NCI-H1436 treated with DMSO at 0.1 percent for 48 hours (cell line): ENCODE results near the gene KRT83.
"Not testable (repeated sequence)": the region's sequence is repeated elsewhere in the genome, so short reads cannot be mapped to it uniquely, and the experiment has no call there.

Source experiments
- DNase-seq: peaks from one replicate; lab custom pipeline; 2025; lab: John Stamatoyannopoulos, UW

KRT83 gene

GRCh38 chr12:52286857-52287785 lies 34.1 kb downstream of the KRT83 start:
- DNase-seq: not testable (repeated sequence)

DNA sequence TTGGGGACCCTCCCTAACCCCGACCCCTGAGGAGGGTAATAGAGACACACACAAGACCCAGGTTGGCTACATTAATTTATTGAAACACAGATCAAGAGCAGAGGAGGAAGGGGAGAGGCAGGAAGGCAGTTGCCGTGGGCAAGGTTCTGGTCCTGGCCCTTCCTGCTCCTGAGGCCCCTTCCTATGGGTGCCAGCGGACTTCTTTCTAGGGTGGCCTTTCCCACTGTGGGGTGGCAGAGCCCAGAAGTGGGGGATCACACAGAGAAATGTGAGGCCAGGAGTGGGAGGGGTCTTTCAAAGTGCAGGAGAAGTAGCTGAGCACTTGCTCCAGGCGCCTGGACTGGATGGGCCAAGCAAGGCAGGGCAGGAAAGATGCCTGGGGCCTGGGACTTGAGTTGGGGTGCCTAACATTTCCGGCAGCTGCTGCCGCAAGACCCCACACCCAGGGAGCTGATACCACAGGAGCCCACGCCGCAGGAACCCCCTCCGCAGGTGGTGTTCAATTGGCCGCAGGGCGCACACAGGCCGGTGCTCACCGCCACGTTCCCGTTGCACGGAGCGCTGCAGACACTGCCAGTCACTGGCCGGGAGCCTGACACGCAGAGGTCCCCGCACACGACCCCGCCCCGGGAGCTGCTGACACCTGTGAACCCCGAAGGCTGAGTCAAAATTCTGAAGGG lies 35.2 kb downstream of the KRT83 start:
- DNase-seq: no peak

DNA sequence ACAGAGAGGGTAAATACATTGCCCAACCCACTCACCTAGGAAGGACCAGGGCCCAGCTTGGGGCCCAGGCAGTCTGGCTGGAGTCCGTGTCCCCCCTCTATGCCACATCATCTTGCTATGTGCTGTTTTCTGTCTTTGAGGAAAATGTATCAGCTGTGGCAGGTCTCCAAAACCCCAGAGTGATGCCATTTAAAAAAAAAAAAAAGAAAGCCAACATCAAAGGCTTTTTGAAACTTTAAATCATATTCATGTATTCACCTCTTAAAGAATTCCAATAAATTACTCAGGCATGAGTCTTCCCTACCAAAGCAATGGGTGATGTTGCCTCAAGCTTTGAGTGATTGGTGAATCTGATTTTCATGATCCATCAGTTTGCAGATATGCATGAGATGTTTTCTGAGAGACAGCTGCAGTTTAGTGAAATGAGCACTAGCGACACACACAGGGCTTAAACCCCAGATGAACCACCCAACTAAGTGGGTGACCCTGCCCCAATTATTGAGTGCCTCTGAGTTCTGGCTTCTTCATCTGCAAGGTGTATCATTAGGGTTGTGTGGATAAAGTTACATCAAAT lies 35.9 kb downstream of the KRT83 start:
- DNase-seq: no peak

DNA sequence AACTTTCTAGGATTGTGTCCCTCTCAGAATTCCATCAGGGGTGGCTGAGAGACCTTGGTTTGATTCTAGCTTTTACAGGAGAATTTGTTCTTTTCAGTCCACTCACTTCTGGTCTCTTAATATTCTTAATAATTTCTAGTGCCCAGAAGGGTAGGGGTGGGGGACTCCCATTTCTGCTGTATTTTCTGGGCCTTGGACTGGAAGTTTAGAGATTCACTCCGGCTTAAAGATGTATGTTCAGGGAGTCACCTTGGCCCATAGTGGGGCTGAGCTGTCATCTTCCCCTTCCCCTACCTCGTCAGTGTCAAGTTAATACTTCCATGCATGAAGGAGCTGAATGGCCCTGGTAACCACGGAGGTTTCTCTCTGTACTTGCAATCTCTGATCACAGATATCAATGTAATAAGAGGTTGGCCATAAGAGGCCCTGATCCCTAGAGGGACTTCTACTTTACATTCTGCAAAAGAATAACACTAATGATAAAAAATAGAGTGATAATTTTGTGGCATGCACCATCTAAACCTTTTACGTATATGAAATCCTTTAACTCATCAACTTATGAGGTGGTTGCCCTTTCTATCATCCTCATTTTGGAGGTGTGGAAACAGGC lies 36.5 kb downstream of the KRT83 start:
- DNase-seq: no peak

DNA sequence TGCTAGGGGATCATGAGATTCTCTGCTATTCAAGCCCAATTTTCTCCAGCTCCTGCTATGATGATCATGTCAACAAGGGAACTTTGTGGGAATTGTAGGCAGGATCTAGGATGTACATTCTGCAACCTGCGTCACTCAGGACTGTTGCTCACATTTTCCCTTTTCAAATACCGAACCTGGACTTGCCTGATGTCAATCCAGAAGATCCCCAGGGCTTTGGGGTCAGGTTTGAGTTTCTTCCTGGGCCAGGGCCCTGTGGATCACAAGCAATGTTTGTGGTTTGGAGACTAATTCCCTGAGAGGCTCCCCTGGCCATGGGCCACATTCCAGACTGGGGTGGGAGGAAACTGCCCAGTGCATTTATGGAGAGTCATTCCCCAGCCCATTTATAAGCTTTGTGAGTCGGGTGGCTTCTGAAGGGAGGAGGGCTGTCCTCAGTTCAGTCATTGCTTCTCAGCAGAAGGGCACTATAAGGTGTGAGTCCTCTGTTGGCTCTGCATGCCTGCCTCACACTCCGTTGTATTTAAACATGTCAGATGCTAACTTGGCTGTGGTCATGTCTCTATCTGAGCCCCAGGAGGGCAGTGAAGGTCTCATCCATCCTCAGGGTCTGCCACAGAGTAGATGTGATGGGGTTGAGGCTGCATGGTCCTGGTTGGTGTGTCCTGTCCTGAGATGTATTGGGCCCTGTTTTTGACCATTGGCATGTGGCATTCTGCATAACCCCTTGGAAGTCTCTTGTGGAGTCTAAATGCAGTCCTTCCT lies 40.2 kb downstream of the KRT83 start:
- no peak for DNase-seq

DNA sequence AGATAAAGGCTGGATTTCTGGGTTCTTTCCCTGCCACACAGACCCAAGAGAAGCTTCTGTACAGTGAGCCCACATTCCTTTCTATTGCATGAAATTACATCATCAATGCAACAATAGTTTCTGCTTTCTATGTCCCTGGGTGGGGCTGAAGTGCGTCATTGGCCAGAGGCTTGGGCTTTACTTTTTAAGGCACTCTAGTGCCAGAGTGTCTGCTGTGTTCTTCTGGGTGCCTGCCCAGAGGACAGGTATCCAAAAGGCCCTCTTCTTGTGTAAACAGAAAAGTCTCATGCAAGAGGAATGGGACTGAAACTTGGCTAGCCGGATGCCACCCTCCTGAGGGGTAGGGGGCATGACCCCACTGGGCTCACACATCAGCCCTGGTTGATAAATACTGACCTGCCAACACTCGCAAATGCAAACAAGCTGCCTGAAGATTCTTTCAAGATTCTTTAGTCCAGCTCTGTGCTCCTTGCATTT lies 40.8 kb downstream of the KRT83 start:
- DNase-seq: no peak

- DNase-seq: no peak
Observed at GRCh38 chr12:52279422-52280318, 41.5 kb downstream of the KRT83 start.

DNA sequence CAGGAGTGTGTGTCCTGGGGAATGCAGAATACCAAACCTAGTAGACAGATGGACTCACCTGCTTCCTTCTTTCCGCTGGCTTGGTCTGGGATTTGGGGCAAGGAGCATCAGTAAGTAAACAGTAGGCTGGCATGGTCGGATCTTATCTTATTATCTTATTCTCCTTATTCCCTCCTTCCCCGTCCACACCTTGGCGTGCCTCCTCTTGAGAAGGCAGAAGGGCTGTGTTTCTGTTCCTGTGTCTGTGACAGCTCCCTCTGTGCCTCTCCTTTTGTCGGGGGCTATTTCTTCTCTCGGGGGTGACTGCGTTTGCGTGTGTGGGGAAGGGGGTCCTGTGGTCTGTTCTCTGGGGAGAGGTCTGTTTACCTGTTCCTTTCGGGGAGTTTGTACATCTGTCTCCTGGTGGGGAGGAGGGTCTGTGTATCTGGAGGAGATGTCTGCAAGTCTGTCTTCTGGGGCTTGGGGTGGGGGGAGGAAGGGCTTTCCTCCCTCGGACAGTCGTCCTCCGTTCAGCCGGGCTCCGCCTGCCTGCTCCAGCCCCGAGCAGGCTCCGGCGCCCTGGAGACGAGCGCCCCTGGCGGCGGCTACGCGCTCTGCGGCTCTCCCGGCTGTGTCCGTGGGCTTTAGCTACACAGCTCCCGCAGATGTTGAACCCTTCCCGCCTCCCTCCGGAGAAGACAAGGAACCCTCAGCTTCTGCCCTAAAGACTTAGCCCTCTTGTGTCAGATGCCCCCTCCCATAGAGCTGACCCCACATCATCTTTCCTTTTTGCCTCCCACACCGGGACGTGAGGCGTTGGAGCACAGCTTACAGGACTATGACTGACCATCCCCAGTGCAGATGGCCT lies 42.4 kb downstream of the KRT83 start:
- DNase-seq: no peak

DNA sequence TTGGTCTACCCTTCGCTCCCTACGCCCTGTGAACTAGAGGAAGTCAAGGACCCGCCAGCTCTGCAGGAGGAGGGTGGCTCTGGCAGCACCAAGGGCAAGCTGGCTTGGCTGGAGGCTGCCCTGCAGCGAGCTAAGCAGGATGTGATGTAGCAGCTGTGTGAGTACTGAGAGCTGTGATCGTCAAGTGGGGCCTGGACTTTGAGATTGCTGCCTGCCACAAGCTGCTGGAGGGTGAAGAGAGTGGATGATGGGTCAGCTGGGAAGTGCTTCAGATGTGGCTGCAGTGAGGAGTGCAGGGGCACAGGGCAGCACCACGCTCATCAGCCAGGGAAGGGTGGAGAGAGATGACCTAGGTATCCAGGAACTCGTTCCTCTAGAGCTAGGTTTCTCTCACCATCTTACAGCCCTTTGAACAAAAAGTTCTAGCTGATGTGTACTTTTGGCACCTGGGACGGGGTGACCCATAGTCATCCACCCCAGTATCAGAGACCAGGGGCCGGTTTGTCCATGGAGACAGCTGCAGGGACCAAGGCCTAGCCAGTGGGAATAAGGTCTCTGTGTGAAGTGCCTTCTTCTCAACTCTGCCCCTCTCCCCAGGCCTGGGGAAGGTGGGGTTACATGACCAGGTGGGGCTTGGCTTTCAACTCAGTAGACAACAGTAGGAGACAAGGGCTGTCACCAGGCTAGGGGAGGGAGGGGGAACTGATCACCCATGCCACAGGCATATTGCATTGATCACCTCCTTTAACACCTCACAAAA lies 43.5 kb downstream of the KRT83 start:
- DNase-seq: no peak

GRCh38 chr12:52275686-52276085 lies 45.5 kb downstream of the KRT83 start:
- no peak for DNase-seq

DNA sequence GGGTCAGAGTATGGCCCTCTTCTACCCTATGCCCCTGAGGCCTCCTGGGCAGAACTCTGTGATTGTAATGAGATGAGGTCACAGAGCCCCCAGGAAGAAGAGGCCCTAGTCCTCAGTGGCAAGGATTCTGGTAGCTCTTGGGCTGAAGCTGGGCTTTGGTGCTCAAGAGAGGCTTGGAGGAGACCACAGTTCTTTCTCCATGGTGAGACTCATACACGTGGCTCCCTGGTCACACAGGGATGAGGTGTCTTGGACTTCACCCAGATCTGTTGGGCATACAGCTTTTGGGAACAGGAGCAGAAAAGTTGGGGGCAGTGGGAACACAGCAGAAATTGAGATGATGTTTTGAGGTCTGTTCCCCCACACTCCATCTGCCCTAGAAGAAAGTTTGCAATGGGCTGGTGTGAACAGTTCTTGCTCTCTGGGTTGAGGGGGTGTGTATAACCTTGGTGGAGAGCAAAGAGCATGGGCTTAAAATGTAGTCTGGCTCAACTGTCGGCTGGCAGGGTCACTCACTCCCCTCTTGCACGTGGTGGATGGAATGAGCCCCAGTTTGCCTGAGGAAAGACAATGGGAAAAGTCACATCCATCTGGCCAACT lies 46.6 kb downstream of the KRT83 start, which contains the start of gene KRT86:
KRT86 (plus strand) TSS at position 125 of the 600 bp plus-strand sequence. CDS start 27,272 bp downstream, outside the sequence.
- no peak for DNase-seq

- DNase-seq: no peak
Observed at GRCh38 chr12:52271158-52271557, 50.0 kb downstream of the KRT83 start.

- no peak for DNase-seq
Observed at GRCh38 chr12:52270541-52271070, 50.6 kb downstream of the KRT83 start.

GRCh38 chr12:52268212-52268611 lies 53.0 kb downstream of the KRT83 start:
- DNase-seq: no peak

GRCh38 chr12:52267699-52268098 lies 53.5 kb downstream of the KRT83 start:
- DNase-seq: no peak

DNA sequence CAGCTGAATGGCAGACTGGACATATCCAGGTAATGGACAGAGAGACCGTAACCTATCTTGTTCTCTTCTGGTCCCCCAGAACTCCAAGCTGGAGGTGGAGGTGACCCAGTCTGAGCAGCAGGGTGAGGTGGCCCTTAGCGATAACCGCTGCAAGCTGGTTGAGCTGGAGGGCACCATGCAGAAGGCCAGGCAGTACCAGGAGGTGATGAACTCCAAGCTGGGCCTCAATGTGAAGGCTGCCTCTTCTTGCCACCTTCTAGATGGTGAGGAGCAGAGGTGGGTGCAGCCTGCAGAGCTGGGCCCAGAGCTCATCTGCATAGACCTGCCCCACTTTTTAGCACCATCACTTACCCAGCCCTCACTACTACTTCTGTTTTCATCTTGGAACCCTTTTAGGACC lies 53.9 kb downstream of the KRT83 start:
- no peak for DNase-seq

DNA sequence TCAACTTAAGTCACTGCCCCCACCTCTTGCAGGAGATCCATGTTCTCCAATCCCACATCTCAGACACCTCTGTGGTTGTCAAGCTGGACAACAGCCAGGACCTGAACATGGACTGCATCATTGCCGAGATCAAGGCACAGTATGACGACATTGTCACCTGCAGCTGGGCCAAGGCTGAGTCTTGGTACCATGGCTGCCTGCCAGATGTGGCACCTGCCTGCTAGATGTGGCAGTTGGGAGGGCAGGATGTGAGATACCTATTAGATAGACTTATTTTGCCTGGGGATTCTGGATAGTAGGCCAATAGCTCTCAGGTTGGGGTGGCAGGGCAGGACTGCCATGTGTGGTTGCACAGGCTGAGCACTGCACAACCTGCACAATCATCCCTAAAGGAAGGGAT lies 54.7 kb downstream of the KRT83 start:
- no peak for DNase-seq

DNA sequence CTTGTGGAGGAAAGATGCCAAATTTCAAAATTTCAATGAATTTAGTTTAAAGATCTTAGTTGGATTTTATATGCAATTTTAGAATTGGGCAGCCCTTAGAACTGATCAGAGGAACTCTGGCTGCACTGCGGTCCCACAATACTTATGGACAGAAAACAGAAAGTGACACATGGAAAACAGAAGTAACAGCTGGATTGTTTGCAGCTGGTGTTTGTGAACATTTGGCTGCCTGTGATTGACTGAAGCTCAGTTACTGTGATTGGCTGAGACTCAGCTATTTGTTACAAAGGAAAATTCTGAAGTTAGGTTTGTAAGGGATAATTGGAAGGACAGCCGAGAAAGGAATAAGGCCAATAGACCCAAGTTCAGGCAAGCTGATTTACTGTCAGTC lies 56.8 kb downstream of the KRT83 start:
- DNase-seq: no peak
